Measurements from ENCODE around the gene STK40. TPM values are rescaled to one million over a fixed set of nuclear protein-coding genes. Genes with fewer than 3 reads are reported as not detected.
A peak's percentile ranks its signal among the peaks of the same experiment; 100 is the strongest.

Gene STK40
- total RNA-seq, 1 donor from 2014 or later, result 80.1 TPM

- Mint-ChIP-seq H3K9me3 (no peaks in the 10 kb centered on the region), H3K4me3 (peak overlapping the region; percentile 85)
Measured at GRCh38 chr1:36321119-36321951, 64.4 kb downstream of the STK40 start.

GRCh38 chr1:36320767-36321118, 65.0 kb downstream of the STK40 start:
- DNase-seq (ENCODE audit: low read depth, low spot score), result no peak
- Mint-ChIP-seq H3K4me3 (peak overlapping the region; percentile 81), H3K9me3 (no peaks in the 10 kb centered on the region), H3K36me3 (ENCODE audit: low read depth) (peaks cover 3% of the 10 kb centered on the region), H3K4me1 (peaks cover 22% of the 10 kb centered on the region), H3K27me3 (ENCODE audit: low read depth) (peaks cover 10% of the 10 kb centered on the region), H3K27ac (ENCODE audit: unreplicated experiment) (no peak overlapping the region)
- no peak for TF ChIP-seq CTCF (conservative IDR thresholded peaks at IDR 0.05)

More at GRCh38 chr1:36321119-36321951, 64.4 kb downstream of the STK40 start:
- H3K4me1 Mint-ChIP-seq, result peaks cover 22% of the 10 kb centered on the region
- peaks cover 3% of the 10 kb centered on the region for H3K36me3 Mint-ChIP-seq (ENCODE audit: low read depth)
- peaks cover 10% of the 10 kb centered on the region for H3K27me3 Mint-ChIP-seq (ENCODE audit: low read depth)
- TF ChIP-seq CTCF (conservative IDR thresholded peaks at IDR 0.05), result no peak
- DNase-seq (ENCODE audit: low read depth, low spot score), result peak; percentile 49
- H3K27ac Mint-ChIP-seq (ENCODE audit: unreplicated experiment), result no peak overlapping the region

GRCh38 chr1:36320291-36320761, 65.4 kb downstream of the STK40 start:
- H3K36me3 Mint-ChIP-seq (ENCODE audit: low read depth), result peaks cover 3% of the 10 kb centered on the region
- H3K27me3 Mint-ChIP-seq (ENCODE audit: low read depth), result peaks cover 10% of the 10 kb centered on the region
- H3K4me3 Mint-ChIP-seq, result peak overlapping the region; percentile 81
- H3K27ac Mint-ChIP-seq (ENCODE audit: unreplicated experiment), result no peak overlapping the region
- no peak for DNase-seq (ENCODE audit: low read depth, low spot score)
- H3K9me3 Mint-ChIP-seq, result no peaks in the 10 kb centered on the region
- no peak for TF ChIP-seq CTCF (conservative IDR thresholded peaks at IDR 0.05)
- peaks cover 22% of the 10 kb centered on the region for H3K4me1 Mint-ChIP-seq

- H3K9me3 Mint-ChIP-seq, result no peaks in the 10 kb centered on the region
- H3K36me3 Mint-ChIP-seq (ENCODE audit: low read depth), result peaks cover 5% of the 10 kb centered on the region
- H3K4me1 Mint-ChIP-seq, result peaks cover 10% of the 10 kb centered on the region
- peak overlapping the region; percentile 47 for H3K4me3 Mint-ChIP-seq
- no peak overlapping the region for H3K27ac Mint-ChIP-seq (ENCODE audit: unreplicated experiment)
- DNase-seq (ENCODE audit: low read depth, low spot score), result no peak
- H3K27me3 Mint-ChIP-seq (ENCODE audit: low read depth), result peaks cover 3% of the 10 kb centered on the region
- TF ChIP-seq CTCF (conservative IDR thresholded peaks at IDR 0.05), result no peak
Measured at GRCh38 chr1:36309397-36309796, 76.3 kb downstream of the STK40 start.

GRCh38 chr1:36307601-36308330, 78.0 kb downstream of the STK40 start:
- DNase-seq (ENCODE audit: low read depth, low spot score), result no peak
- Mint-ChIP-seq H3K27ac (ENCODE audit: unreplicated experiment) (no peak overlapping the region), H3K36me3 (ENCODE audit: low read depth) (peaks cover 10% of the 10 kb centered on the region), H3K4me3 (peak overlapping the region; percentile 94), H3K4me1 (peaks cover 19% of the 10 kb centered on the region), H3K27me3 (ENCODE audit: low read depth) (peaks cover 3% of the 10 kb centered on the region), H3K9me3 (no peaks in the 10 kb centered on the region)
- TF ChIP-seq CTCF (conservative IDR thresholded peaks at IDR 0.05), result no peak

Measured in neural crest cell (in vitro differentiated cells).